Astrocyte (in vitro differentiated cells and primary cell): Measurements from ENCODE around the gene RAB6B. TPM values are rescaled to one million over a fixed set of nuclear protein-coding genes. Genes with fewer than 3 reads are reported as not detected.

Source experiments
- DNase-seq: peaks from one replicate; pipeline ENCODE4 v3.0.0-alpha.2; 2010; ENCODE audit warnings: low read depth
- FAIRE-seq: peaks from 2 replicates; lab custom pipeline; 2011; peaks lifted over from hg19 to GRCh38; lab: Jason Lieb, UNC
- H2AFZ ChIP-seq: 2 replicates; pipeline ENCODE4 v1.6.0; 2012; ENCODE audit warnings: low read depth, low read length, inconsistent platforms
- H3K27ac ChIP-seq: 2 replicates; pipeline ENCODE4 v1.5.1; 2011; ENCODE audit warnings: low read depth, low read length, inconsistent platforms
- H3K27me3 ChIP-seq: 2 replicates; pipeline ENCODE4 v1.6.0; 2011; ENCODE audit warnings: low read length, inconsistent platforms; ENCODE audit not compliant: insufficient read depth
- H3K36me3 ChIP-seq: 2 replicates; pipeline ENCODE4 v1.5.1; 2011; ENCODE audit warnings: low read length, inconsistent platforms; ENCODE audit not compliant: insufficient read depth
- H3K4me1 ChIP-seq: 2 replicates; pipeline ENCODE4 v1.5.1; 2011; ENCODE audit warnings: low read length, inconsistent platforms; ENCODE audit not compliant: insufficient read depth
- H3K4me2 ChIP-seq: 2 replicates; pipeline ENCODE4 v1.6.0; 2012; ENCODE audit warnings: low read length, inconsistent platforms
- H3K4me3 ChIP-seq: 2 replicates; pipeline ENCODE4 v1.5.1; 2011; ENCODE audit warnings: low read depth, mild to moderate bottlenecking, low read length, inconsistent platforms; ENCODE audit not compliant: insufficient read depth
- H3K79me2 ChIP-seq: 2 replicates; pipeline ENCODE4 v1.6.0; 2012; ENCODE audit warnings: mild to moderate bottlenecking, low read length, inconsistent platforms; ENCODE audit not compliant: insufficient read depth
- H3K9ac ChIP-seq: 2 replicates; pipeline ENCODE4 v1.6.0; 2012; ENCODE audit warnings: mild to moderate bottlenecking, low read length, inconsistent platforms
- H3K9me3 ChIP-seq: 2 replicates; pipeline ENCODE4 v1.5.1; 2012; ENCODE audit warnings: low read depth, mild to moderate bottlenecking, low read length, inconsistent platforms; ENCODE audit not compliant: insufficient read depth
- H4K20me1 ChIP-seq: 2 replicates; pipeline ENCODE4 v1.6.0; 2012; ENCODE audit warnings: low read length, inconsistent platforms; ENCODE audit not compliant: insufficient read depth
- H3K27ac Mint-ChIP-seq: one replicate; pipeline ENCODE4 v1.8.0; 2021; ENCODE audit warnings: mild to moderate bottlenecking, mixed read lengths; ENCODE audit not compliant: unreplicated experiment
- H3K27me3 Mint-ChIP-seq: one replicate; pipeline ENCODE4 v1.8.0; 2021; ENCODE audit warnings: low read depth, mixed read lengths; ENCODE audit not compliant: unreplicated experiment
- H3K36me3 Mint-ChIP-seq: one replicate; pipeline ENCODE4 v1.8.0; 2021; ENCODE audit warnings: low read depth, mixed read lengths; ENCODE audit not compliant: unreplicated experiment
- H3K4me1 Mint-ChIP-seq: one replicate; pipeline ENCODE4 v1.8.0; 2021; ENCODE audit warnings: low read depth, mixed read lengths; ENCODE audit not compliant: unreplicated experiment
- H3K4me3 Mint-ChIP-seq: one replicate; pipeline ENCODE4 v1.8.0; 2021; ENCODE audit warnings: mild to moderate bottlenecking, moderate library complexity, mixed read lengths; ENCODE audit not compliant: unreplicated experiment
- H3K9me3 Mint-ChIP-seq: one replicate; pipeline ENCODE4 v1.8.0; 2021; ENCODE audit warnings: mild to moderate bottlenecking, mixed read lengths; ENCODE audit not compliant: unreplicated experiment
- EZH2 ChIP-seq: IDR thresholded peaks from 2 replicates; pipeline ENCODE4 v1.6.1; 2012; ENCODE audit warnings: mild to moderate bottlenecking, low read length, inconsistent platforms; ENCODE audit not compliant: insufficient read depth
- total RNA-seq: library from RNA; stranded (reverse); gene quantifications from 2 replicates; pipeline ENCODE4 v1.2.1, GENCODE V29; 2021
- TF ChIP-seq, protein P1 (sequence below): IDR thresholded peaks from 2 replicates; pipeline ENCODE4 v1.5.1; 2011; ENCODE audit warnings: low read depth, mild to moderate bottlenecking, inconsistent platforms, low read length, moderate library complexity; ENCODE audit not compliant: insufficient read depth

Gene RAB6B
- total RNA-seq, 1 donor from 2014 or later = 61.8 TPM

DNA sequence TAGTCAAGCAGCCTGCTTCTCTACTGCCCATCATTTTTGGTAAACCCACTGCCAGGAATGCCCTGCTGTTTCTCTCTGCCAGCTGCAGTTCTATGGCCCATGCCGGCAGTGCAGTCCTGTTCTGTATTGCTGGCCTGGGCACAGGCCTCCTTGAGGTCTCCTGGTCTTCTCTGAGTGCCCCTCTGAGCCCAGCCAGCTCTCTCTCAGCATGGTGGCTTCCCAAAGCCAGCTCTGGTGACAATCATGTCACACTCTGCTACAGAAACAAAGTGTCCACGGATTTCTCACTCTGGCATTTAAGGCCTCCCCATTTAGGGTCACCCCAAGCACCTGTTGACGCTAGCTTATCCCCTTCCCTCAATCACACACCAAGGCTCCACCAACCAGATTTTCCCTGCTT, 65.6 kb downstream of the RAB6B start:
- Mint-ChIP-seq H3K4me3 (no peak overlapping the region), H3K27me3 (peaks cover 3% of the 10 kb centered on the region), H3K4me1 (no peaks in the 10 kb centered on the region), H3K36me3 (peaks cover 39% of the 10 kb centered on the region), H3K27ac (no peak overlapping the region), H3K9me3 (peaks cover 1% of the 10 kb centered on the region)
- H3K36me3 ChIP-seq = no peaks in the 10 kb centered on the region
- no peaks in the 10 kb centered on the region for H3K27me3 ChIP-seq
- H3K9me3 ChIP-seq = no peaks in the 10 kb centered on the region
- no peak overlapping the region for H3K4me2 ChIP-seq
- no peaks in the 10 kb centered on the region for H3K79me2 ChIP-seq
- H3K27ac ChIP-seq = no peak overlapping the region
- TF ChIP-seq EZH2 = no peak
- TF ChIP-seq, protein P1, sequence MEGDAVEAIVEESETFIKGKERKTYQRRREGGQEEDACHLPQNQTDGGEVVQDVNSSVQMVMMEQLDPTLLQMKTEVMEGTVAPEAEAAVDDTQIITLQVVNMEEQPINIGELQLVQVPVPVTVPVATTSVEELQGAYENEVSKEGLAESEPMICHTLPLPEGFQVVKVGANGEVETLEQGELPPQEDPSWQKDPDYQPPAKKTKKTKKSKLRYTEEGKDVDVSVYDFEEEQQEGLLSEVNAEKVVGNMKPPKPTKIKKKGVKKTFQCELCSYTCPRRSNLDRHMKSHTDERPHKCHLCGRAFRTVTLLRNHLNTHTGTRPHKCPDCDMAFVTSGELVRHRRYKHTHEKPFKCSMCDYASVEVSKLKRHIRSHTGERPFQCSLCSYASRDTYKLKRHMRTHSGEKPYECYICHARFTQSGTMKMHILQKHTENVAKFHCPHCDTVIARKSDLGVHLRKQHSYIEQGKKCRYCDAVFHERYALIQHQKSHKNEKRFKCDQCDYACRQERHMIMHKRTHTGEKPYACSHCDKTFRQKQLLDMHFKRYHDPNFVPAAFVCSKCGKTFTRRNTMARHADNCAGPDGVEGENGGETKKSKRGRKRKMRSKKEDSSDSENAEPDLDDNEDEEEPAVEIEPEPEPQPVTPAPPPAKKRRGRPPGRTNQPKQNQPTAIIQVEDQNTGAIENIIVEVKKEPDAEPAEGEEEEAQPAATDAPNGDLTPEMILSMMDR = no peak
- H3K4me3 ChIP-seq = no peak overlapping the region
- FAIRE-seq (no peak), DNase-seq (no peak)
- no peak overlapping the region for H2AFZ ChIP-seq
- no peaks in the 10 kb centered on the region for H3K4me1 ChIP-seq
- H4K20me1 ChIP-seq = no peaks in the 10 kb centered on the region
- no peak overlapping the region for H3K9ac ChIP-seq

DNA sequence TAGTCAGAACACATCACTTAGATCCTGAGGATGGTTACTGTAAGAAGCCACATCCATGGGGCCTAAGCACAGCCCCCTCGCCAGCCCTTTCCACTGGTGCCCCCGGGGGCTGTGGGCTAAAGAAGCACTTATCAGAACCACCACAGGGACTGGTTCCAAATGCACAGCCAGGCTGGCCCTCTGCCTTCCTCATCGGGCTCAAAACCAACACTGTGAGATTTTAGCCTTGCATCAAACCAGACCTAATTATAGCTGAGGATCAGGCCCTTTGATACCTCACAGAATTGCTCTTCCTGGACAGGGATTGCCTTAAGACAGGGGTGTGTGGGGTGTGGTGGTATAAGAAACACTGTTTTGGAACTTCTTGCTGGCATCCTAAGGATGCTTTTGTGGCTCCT, 66.4 kb downstream of the RAB6B start:
- no peak overlapping the region for H3K4me2 ChIP-seq
- H3K36me3 ChIP-seq = no peaks in the 10 kb centered on the region
- no peaks in the 10 kb centered on the region for H3K4me1 Mint-ChIP-seq
- no peak overlapping the region for H3K27ac Mint-ChIP-seq
- H3K27ac ChIP-seq = no peak overlapping the region
- H2AFZ ChIP-seq = no peak overlapping the region
- H3K4me1 ChIP-seq = no peaks in the 10 kb centered on the region
- H3K9ac ChIP-seq = no peak overlapping the region
- H3K79me2 ChIP-seq = no peaks in the 10 kb centered on the region
- no peaks in the 10 kb centered on the region for H3K27me3 ChIP-seq
- H4K20me1 ChIP-seq = no peaks in the 10 kb centered on the region
- H3K9me3 Mint-ChIP-seq = no peaks in the 10 kb centered on the region
- H3K27me3 Mint-ChIP-seq = peaks cover 3% of the 10 kb centered on the region
- peaks cover 37% of the 10 kb centered on the region for H3K36me3 Mint-ChIP-seq
- DNase-seq (no peak), FAIRE-seq (no peak)
- H3K9me3 ChIP-seq = no peaks in the 10 kb centered on the region
- no peak overlapping the region for H3K4me3 ChIP-seq
- TF ChIP-seq EZH2 = no peak
- TF ChIP-seq, protein P1 = no peak
- no peak overlapping the region for H3K4me3 Mint-ChIP-seq

DNA sequence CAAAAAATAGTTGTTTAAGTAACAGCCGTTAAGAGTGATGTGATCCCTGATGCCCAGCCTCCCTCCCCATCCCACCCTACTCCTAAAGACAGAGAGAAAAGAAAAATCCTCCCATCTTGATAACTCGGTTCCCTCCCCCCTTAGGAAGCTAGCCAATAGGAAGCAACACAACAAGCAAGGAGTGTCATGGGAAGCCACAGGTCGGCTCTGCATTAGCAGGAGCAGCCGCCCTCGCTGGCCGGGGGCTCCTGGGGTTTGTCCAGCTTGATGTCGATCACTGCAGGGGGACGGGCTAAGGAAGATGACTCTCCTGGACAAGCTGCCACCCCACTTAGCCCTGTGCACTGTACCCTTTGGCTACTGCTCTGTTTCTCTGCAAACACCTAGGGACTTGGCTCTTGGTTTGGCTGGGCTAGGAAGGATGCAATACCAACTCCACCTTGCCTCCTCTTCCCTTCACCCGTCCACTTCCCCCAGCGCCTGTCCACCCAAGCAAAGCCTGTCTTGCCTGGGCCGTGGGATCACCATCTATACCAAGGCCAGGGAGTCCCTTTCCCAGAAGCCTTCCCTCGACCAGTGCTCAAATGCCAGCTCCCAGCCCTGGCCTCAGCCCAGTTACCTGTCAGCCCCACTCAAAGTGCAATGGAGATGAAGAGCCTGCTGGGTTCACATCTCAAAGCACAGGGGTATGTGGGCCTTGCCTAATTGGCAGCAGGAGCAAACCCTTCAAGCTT, 66.9 kb downstream of the RAB6B start:
- no peak for DNase-seq
- H3K4me1 ChIP-seq = no peaks in the 10 kb centered on the region
- H3K27me3 ChIP-seq = no peaks in the 10 kb centered on the region
- TF ChIP-seq, protein P1 = no peak
- no peak for TF ChIP-seq EZH2
- peaks cover 3% of the 10 kb centered on the region for H3K27me3 Mint-ChIP-seq
- H3K9me3 ChIP-seq = no peaks in the 10 kb centered on the region
- no peak for FAIRE-seq
- no peak overlapping the region for H2AFZ ChIP-seq
- no peaks in the 10 kb centered on the region for H3K79me2 ChIP-seq
- no peak overlapping the region for H3K4me3 ChIP-seq
- H3K36me3 Mint-ChIP-seq = peaks cover 43% of the 10 kb centered on the region
- H3K9ac ChIP-seq = no peak overlapping the region
- no peaks in the 10 kb centered on the region for H3K4me1 Mint-ChIP-seq
- no peaks in the 10 kb centered on the region for H3K9me3 Mint-ChIP-seq
- no peaks in the 10 kb centered on the region for H3K36me3 ChIP-seq
- no peak overlapping the region for H3K4me3 Mint-ChIP-seq
- H4K20me1 ChIP-seq = no peaks in the 10 kb centered on the region
- H3K27ac ChIP-seq = no peak overlapping the region
- H3K4me2 ChIP-seq = no peak overlapping the region
- no peak overlapping the region for H3K27ac Mint-ChIP-seq
